Activated naive CD4-positive, alpha-beta T cell treated with anti-CD3 and anti-CD28 coated beads, Interleukin-2, amount 50 U/mL, for 16 hours (primary cell): ENCODE results near the gene CD151.

Source experiments
- DNase-seq: peaks from one replicate; pipeline ENCODE4 v3.0.0-alpha.2; 2020

The CD151 gene

DNA sequence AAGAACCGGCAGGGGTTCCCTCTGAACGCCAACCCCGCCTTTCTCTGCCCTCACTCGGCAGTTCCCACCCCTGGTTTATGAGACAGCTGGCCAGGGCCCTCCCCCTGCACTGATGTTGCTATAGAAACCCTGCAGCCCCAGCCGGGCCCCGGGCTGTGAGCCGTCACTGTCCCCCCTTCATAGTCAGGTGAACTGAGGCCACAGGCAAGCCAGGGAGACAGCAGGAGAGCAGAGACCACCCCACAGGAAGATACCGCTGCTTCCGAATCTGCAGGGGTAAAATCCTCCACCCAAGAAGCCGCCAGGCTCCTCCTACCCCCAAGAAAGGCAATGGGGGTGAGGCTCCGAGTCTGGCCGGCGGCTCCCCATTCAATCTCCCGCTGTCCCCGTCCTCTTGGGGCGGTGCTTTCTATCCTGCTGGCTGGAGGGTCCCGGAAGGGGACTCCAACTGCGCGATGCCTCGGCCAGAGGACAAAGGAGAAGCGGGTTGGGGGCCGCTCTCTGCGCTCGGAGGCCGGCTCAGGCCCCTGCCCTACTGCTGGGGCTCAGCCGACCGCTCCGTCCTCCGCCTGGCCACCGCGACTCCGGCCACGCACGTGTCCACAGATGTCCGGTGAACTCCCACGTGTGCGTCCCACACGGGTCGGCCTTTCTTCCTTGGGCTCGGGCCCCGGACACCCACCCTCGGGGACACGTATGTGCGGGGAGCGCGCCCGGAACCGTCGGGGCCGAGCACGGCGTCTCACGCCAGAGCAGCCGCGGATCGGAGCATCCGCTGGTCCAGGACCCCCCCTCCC, 35.3 kb upstream of the CD151 start:
- DNase-seq = peak; percentile 78

DNA sequence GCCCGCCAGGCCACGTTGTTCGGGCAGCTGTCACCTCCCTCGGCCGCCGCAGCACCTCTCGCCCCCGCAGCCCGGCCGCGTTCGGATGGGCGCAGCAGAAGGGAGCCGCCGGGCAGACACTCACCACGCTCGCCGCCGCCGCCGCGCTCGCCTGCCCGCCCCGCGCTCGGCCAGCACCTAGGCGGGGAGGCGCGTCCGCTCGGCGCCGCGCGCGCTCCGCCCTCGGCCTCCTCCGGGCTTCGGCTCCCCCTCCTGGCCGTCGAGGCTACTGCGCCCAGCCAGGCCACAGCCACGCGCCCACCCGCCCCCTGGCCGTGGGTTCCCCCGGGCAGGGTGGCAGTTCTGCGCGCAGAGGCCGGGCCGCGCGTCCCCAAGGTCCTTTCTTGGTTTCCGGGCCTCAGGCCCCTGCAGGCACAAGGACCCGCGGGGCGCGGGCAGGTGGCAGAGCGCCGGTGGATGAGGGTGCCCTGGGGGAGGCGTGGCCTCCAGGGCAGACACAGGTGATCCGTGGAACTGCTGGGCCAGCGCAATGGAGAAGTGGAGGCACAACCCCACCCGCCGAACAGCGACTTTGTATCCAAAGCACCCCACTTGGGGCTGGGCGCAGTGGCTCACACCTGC, 34.5 kb upstream of the CD151 start, which contains the start of gene SLC25A22:
SLC25A22 (minus strand) TSS at position 189 of the 621 bp plus-strand sequence. CDS start 3,275 bp downstream, outside the sequence.
- peak; percentile 88 for DNase-seq

DNA sequence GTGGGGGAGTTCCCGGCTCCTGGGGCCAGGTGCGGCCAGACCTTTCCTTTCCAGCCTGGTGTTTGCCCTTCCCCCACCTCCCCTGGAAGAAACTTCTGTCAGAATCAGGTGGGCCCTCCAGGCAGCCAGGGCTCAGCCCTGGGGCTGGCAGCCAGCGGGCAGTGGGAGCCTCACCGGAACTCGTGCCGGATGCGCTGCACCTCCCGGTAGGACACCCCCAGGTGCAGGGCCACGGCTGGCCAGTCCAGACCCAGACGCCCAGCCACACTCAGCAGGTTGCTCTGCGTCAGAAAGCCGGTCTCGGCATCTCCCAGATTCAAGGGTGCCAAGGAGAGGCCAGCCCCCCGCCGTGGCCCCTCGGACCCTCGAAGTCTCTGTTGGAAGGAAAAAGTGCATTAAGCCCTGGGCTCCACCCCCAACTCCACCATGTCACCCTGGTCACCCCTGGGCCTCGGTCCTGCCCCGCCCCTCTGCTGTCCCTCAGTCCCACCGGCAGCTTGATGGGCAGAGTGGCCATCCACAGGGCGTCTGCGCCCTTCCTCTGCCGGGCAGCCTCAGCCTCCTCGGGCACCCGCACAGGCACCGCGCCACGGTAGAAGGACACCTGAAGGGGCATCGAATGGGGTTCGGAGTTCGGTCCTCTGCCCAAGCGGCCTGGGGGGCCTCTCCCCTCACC, 33.0 kb upstream of the CD151 start:
- DNase-seq = no peak

DNA sequence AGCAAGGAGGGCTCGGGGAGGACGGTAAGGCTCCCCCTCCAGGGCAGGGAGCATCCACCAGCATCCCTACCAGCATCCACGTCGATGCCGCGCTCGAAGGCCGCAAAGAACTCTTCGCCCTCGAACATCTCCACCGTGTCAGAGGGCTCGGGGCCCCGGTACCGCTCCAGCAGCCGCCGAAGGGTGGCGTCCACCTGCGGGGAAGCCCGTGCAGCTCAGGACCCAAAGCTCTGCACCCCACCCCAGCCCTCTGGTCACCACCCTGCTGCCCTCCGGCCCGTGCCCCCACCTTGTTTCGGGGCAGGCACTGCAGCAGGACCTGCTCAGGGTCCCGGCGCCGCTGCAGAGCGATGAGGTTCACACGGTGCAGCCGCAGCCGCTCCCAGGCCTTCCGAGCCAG, 32.3 kb upstream of the CD151 start:
- DNase-seq = no peak

DNA sequence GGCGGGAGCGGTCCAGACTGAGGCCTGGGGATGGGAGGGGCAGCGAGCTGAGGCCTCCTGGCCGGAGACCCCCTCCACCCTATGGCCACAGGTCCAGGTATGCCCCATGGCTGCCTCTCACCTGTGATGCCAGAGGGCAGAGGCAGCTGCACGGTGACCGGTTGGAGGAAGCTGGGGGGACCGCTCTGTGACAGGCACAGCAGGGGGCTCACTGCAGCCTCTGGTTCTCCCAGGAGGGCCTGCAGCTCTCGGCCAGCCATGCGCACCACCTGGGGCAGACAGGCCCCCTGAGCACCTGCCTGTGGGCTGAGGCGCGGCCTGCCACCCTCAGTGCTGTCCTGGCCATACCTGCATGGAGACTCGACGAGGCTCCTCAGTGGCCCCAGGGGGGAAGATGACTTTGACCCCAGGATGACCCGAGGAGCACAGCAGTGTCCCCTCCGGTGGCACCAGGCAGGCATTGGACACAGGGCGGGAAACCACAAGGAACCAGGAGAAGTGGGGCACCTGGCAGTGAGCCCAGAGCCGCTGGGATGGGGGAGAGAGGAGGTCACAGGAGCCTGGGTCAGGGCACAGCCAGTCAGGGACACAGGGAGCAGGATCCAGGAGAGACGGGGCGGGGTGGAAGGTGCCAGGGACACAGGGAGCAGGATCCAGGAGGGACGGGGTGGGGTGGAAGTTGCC, 31.5 kb upstream of the CD151 start:
- DNase-seq = no peak

DNA sequence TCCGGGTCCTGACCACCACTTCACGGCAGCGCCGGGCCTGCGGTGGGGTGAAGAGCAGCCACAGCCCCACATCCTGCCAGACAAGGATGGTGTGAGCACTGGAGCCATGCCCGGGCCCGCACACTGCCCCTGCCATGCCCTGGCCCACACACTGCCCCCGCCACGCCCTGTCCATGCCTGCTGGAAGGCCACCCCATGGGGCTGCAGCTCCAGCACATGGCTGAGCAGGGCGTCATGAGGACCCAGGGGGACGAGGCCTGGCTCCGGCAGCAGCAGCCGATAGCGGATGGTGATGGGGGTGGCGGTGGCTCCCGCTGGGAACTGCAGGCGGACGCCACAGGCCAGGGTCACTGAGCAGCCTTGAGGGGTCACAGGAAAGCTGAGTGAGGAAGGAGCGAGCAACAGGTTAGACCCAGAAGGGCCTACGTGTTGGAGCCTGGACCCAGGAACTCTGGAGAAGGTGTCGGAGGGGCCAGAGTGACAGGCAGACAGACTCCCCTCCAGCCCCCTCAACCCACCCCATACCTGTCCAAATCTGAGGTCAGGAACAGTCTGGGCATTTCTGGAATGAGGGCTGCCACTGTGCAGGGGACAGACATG, 30.6 kb upstream of the CD151 start:
- no peak for DNase-seq

DNA sequence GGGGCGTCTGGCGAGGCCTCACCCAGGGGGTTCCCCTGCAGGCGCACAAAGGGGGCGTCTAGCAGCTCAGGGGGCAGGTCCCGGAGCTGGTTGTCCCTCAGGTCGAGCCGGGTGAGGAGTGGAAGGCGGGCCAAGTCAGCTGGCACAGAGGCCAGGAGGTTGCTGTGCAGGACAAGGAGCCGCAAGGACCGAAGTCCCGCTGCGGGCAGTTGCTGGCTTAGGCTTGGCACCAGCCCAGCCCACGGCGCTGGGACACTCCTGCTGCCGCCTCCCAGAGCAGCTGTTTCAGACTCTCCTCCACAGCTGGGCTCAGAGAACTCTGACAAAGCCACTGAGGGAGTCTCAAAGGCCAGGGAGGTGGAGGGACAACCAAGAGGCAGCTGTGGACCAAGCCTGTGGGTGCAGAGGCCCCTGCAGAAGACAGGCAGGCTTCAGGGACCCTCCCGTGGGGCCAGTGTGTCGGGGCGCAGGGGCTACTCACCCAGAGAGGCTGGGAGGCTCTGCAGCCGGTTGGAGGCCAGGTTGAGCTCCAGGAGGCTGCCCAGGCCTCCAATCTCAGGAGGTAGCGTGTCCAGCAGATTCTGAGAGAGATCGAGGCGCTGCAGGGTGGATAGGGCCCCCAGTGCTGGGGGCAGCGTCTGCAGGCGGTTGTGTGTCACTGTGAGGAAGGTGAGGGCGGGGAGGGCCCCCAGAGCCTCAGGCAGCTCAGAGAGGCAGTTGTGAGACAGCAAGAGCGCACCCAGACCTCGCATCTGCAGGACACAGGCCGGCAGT, 29.9 kb upstream of the CD151 start:
- no peak for DNase-seq

DNA sequence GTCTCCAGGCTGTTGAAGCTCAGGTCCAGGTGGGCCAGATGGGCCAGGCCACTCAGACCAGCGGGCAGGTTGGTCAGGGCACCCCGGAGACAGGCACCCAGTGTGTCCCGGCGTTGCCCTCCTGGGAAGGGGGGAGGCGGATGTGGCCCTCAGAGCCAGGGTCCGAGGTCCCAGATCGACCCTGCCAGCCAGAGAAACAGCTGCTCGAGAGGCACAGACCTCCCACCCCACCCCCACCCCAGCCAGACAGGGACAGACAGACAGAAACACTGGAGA, 29.3 kb upstream of the CD151 start:
- DNase-seq = no peak

DNA sequence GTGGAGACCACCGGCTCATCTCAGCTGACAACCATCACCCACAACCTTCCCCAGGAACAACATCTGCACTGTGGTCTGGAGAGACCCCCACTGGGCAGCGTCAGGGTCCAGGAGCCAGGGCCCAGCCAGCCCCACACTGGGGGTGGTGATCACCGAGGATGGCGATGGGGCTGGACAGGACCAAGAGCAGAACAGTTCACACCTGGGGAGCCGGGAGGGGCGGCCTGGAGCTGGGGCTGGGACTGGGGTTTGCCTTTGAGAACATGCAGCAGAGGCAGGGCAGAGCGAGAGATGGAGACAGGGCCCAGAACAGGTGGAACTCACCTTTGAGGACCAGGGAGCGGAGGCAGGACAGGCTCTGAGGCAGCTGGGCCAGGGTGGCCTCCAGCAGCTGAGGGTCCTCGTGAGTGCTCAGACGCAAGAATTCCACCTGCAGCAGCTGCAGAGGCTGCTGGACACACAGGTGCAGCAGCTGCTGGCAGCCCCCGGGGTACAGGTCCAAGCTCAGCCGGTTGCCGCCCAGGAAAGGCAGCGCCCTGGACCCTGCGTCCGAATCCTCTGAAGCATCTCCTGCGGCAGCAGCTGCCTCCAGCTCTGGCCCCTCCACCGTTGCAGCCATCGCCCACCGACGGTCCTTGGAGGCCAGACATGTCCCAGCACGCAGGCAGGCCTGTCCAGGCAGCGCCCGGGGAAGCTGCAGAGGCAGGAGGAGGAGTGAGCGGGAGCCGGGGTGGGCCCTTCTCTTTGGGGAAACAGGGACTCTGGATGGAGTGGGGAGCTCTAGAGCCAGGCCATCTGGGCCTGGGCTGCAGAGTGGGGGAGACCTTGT, 28.8 kb upstream of the CD151 start:
- no peak for DNase-seq

DNA sequence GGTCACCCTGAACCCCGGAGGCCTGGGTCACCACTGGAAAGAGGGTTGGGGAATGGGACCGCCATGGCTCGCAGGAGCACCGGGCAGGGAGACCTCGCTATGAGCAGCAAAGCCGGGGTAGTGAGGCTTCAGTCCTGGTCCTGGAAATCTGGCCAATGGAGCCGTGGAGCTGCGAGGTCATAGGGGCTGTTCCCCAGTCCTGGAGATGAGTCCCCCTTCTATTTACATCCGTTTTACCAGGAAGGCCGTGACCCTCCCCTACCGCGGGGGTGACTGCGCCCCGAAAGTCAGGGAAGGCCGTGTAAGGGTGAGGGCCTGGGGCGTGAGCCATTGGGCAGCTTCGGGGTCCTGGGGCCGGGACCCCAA, 28.2 kb upstream of the CD151 start:
- no peak for DNase-seq

DNA sequence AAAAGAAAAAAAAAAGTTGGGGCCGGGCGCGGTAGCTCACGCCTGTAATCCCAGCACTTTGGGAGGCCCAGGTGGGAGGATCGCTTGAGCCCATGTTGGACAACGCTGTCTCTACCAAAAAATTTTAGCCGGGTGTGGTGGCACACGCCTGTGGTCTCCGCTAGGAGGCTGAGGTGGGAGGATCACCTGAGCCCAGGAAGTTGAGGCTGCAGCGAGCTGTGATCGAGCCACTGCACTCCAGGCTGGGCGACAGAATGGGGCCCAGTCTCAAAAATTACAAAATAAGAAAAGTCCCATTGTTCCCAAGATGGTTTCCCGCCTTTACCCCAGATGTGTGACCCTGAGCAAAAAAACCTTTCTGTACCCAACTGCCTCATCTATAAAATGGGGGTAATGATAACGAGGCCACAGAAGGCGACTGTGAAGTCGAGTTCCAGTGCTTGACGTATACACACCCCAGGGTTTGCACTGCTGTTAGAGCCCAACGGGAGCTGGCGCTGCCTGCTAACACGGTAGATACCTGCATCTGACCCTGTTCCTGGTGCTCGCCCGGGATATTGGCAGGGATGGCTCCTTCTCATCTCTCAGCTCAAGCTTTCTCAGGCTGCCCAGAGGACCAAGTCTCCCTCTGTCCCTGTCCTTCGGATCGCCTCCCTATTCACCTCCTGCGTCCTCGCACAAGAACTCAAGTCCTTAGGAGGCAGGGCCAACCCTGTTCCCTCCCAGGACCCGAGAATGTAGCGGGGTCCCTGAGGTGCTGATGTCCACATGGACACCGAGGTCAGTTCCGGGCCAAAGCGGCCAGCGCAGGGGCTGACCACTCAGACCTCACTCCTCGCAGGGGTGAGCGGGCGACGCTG, 24.1 kb upstream of the CD151 start:
- DNase-seq = no peak

DNA sequence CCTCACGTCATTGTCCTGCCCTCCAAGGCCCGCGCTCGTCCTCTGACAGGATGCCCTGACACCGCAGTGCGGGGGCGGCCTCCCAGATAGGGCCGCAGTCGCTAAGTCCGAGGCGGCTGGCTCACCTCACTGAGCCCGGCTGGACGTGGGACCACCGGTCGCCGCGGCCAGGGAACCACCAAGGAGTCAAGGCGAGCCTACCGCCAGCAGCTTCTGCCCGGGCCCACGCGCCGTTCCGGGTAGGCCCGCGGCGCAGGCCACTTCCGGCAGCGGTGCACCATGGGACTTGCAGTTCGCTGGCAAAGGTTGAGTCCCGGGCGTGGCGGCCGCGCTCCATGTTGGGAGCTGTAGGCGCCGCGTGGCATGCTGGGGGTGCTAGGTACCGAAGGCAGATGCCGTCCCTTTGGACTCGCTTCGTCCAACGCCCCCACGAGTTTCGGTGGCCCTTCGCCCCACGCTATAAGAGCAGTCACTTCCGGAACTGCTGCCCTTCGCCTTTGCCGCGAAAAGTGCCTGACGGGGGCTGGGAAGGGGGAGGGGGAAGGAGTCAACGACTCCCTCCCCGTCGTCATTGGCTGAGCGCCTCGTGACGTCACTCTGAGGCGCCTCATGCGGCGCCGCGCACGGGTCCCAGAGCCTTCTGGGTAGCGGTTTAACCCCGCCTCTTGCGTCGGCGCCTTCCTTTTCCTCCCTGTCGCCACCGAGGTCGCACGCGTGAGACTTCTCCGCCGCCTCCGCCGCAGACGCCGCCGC, 23.3 kb upstream of the CD151 start, which contains the start of gene RPLP2:
RPLP2 (plus strand) TSS at position 681 of the 753 bp plus-strand sequence. CDS start 268 bp downstream, outside the sequence.
- DNase-seq = peak; percentile 98

DNA sequence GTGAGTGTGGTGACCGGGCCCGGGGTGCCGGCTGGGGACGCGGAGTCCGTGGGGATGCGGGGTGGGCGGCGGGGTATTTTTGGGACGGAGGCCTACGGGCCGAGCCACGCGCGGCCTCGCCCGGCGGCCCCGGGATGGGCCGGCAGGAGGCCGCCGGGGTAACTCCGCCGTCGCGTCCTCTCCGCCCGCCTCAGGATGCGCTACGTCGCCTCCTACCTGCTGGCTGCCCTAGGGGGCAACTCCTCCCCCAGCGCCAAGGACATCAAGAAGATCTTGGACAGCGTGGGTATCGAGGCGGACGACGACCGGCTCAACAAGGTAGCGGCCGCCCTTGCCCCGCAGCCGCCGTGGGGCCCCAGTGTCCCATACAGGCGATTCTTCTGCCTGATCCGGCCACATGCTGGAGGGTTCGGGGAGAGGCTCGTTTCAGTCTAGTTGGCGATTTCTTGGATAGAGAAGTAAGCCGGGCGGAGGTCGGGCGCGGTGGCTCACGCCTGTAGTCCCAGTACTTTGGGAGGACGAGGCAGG, 22.6 kb upstream of the CD151 start:
- DNase-seq = no peak

DNA sequence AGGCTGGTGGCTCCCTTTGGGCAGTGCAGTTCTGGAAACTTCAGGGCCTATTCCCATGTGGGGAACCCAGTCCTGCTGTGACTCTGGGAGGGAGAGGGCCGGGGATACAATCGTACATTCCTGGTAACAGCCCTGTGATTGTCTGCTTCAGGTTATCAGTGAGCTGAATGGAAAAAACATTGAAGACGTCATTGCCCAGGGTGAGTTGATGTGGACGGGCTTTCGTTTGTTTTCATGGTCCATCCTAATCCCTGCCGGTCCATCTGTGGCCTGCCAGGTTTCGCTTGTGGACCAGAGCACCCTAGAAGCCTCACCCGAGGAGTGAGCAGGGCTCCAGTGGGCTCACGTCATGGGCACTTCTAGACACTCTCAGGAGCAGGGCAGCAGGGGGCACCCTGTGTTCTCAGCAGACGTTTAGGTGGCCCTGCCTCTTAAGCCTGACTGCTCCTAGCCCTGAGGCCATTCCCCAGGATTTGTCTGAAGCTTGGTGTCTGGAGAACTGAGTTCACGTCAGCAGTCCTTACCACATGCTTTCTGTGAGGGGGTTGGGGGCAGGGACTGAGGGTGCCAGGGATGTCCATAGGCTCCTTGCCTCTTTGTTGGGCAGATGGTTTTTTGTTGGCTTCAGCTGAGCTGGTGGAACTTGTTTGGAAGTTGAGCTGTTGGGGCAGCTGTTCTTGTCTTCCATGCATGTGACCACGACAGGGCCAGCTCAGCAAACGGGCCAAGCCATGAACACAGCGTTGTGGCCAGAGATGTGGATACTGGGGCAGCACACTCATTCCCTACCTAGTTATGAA, 21.1 kb upstream of the CD151 start:
- no peak for DNase-seq

DNA sequence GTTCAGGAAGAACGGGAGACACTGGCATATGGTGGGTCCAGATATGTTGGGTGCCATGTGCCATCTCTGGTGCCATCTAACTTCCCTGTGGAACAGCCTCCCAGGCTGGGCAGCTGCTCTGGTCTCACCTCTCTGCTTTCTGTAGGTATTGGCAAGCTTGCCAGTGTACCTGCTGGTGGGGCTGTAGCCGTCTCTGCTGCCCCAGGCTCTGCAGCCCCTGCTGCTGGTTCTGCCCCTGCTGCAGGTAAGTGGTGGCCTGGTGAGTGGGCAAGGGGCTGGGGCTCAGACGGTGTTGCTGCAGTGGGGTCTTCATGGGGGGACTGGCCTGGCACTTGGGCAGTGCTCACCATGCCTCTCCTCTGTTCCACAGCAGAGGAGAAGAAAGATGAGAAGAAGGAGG, 20.4 kb upstream of the CD151 start:
- DNase-seq = no peak

DNA sequence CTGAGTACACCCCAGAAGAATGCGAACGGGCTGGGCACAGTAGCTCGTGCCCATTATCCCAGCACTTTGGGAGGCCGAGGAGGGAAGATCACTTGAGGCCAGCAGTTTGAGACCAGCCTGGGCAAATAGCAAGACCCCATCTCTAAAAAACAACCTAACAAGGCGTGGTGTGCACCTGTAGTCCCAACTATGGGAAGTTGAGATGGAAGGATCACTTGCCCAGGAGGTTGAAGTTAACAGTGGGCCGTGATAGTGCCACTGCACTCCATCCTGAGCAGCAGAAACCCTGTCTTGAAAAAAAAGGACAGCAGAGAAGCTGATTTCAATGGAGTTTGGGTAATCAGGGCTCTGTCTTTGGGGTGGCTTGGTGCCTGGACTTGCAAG, 19.7 kb upstream of the CD151 start:
- DNase-seq = no peak

DNA sequence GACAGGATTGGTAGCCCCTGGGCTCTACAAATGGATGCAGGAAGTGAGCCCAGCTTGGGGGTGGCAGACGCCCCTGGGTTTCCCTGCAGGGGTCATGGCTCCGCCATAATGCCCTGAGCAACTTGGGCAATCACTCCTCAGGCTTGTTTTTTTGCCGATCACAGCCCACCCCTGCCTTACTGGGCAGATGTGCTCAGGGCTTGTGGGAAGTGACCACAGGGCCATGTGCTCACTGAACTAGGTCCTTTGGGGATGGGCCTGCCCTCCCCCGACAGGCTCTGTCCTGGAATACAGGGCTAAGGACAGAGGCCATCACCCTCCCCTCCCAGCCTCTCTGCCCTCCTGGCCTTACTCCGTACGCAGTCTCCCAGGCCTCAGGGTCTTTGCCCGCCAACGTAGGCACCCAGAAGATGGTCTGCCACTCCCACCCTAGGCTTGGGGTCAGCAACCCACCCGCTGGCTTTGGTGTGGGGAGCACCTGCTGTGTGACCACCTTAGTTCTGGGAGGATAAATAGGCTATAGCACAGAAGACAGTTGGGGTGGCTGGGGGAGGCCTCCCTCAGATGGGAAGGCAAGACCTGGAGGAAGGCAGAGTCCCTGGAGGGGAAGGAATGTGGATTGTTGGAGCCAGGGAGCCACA, 19.2 kb upstream of the CD151 start:
- DNase-seq = no peak
